ENCODE data around the gene MINDY4. TPM values are rescaled to one million over a fixed set of nuclear protein-coding genes. Genes with fewer than 3 reads are reported as not detected.

Gene MINDY4
- total and polyA plus RNA-seq, 2 of the 13 experiments (the other 11 are each of a cell fraction or from before 2014, with no cell fraction given): not detected

GRCh38 chr7:30824821-30825720, 53.9 kb downstream of the MINDY4 start (continued):
- TF ChIP-seq THAP9 (CRISPR knock-in tag; IDR thresholded peaks at IDR 0.05; ENCODE audit: borderline replicate concordance): no peak
- TF ChIP-seq, protein P1, sequence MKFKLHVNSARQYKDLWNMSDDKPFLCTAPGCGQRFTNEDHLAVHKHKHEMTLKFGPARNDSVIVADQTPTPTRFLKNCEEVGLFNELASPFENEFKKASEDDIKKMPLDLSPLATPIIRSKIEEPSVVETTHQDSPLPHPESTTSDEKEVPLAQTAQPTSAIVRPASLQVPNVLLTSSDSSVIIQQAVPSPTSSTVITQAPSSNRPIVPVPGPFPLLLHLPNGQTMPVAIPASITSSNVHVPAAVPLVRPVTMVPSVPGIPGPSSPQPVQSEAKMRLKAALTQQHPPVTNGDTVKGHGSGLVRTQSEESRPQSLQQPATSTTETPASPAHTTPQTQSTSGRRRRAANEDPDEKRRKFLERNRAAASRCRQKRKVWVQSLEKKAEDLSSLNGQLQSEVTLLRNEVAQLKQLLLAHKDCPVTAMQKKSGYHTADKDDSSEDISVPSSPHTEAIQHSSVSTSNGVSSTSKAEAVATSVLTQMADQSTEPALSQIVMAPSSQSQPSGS (CRISPR knock-in tag; IDR thresholded peaks at IDR 0.05): no peak

- DNase-seq (ENCODE audit: low spot score) (no peak), ATAC-seq (no peak), FAIRE-seq (no peak)
- 43% methylated on average over 7 of the region's 7 CpGs for WGBS (ENCODE audit: low lambda C conversion rate)
- Histone ChIP-seq H3K9ac (ENCODE audit: insufficient read depth, low read depth, low read length) (no peak overlapping the region), H2AFZ (ENCODE audit: low read length) (no peak overlapping the region), H3K27ac (ENCODE audit: extremely low read length, insufficient read depth, low read length) (no peak overlapping the region), H4K20me1 (ENCODE audit: insufficient read depth, low read length) (no peaks in the 10 kb centered on the region), H3K4me2 (ENCODE audit: low read depth, low read length) (no peak overlapping the region), H3K4me3 (replicated peaks in 1 of 3; ENCODE audit: insufficient read depth in 1 of 3, low read depth in 2 of 3, low read length in 3 of 3) (no peak overlapping the region), H3K9me3 (ENCODE audit: low read length) (no peaks in the 10 kb centered on the region), H3K79me2 (ENCODE audit: insufficient read depth, low read length) (no peaks in the 10 kb centered on the region), H3K36me3 (replicated peaks in 1 of 2; ENCODE audit: control insufficient read depth in 1 of 2, insufficient read depth in 2 of 2, low read length in 2 of 2) (no peaks in the 10 kb centered on the region), H3K4me1 (ENCODE audit: insufficient read depth, low read length) (no peaks in the 10 kb centered on the region), H3K27me3 (ENCODE audit: control insufficient read depth in 1 of 2, insufficient read depth in 2 of 2, low read length in 2 of 2) (no peaks in the 10 kb centered on the region; a peak in 1 of 5 replicates)
- no TSS peak for BruUV-seq (replicated peaks)
- in situ Hi-C loops (cut with HindIII; ENCODE audit: extremely low pct_ligation_motif_present, low pct_unique_long_range_greater_than_20kb): no loop called here
- CTCF ChIA-PET (ENCODE audit: low intra/inter-chr PET ratio, low total read pairs): no interaction called here
- intact Hi-C loops (cut with micrococcal nuclease; ENCODE audit: unreplicated experiment): no loop called here
- POLR2A ChIA-PET: no interaction called here
- no peak for TF ChIP-seq CERS6 (CRISPR knock-in tag; IDR thresholded peaks at IDR 0.05)
- no peak for TF ChIP-seq TFE3 (CRISPR knock-in tag; IDR thresholded peaks at IDR 0.05)
- no peak for TF ChIP-seq SMC3 (IDR thresholded peaks at IDR 0.05; ENCODE audit: low read length)
- TF ChIP-seq ZFY (CRISPR knock-in tag; IDR thresholded peaks at IDR 0.05): no peak
- TF ChIP-seq TSC22D2 (CRISPR knock-in tag; IDR thresholded peaks at IDR 0.05; ENCODE audit: borderline replicate concordance): no peak
- TF ChIP-seq ISL2 (CRISPR knock-in tag; IDR thresholded peaks at IDR 0.05): no peak
- TF ChIP-seq ARHGAP35 (CRISPR knock-in tag; IDR thresholded peaks at IDR 0.05; ENCODE audit: borderline replicate concordance): no peak
- no peak for TF ChIP-seq TBX3 (IDR thresholded peaks at IDR 0.05; ENCODE audit: borderline replicate concordance)
- TF ChIP-seq FOXA1 (IDR thresholded peaks at IDR 0.05): no peak
- no peak for TF ChIP-seq FOXA1 (CRISPR knock-in tag; IDR thresholded peaks at IDR 0.05)
- TF ChIP-seq MED8 (CRISPR knock-in tag; IDR thresholded peaks at IDR 0.05; ENCODE audit: insufficient replicate concordance): no peak
- TF ChIP-seq ZNF670 (CRISPR knock-in tag; IDR thresholded peaks at IDR 0.05; ENCODE audit: borderline replicate concordance): no peak
- no peak for TF ChIP-seq DPF2 (CRISPR knock-in tag; IDR thresholded peaks at IDR 0.05; ENCODE audit: borderline replicate concordance, low read depth)
Observed at GRCh38 chr7:30826181-30826580, 55.0 kb downstream of the MINDY4 start.

Measured in HepG2 (cell line).